Islet precursor cell (in vitro differentiated cells): ENCODE data around the gene EXOC7.

Experiments used
- DNase-seq: peaks from one replicate; pipeline ENCODE4 v3.0.0-alpha.2; 2018

The EXOC7 gene

GRCh38 chr17:76119409-76120371 lies 16.1 kb upstream of the EXOC7 start:
- no peak for DNase-seq

DNA sequence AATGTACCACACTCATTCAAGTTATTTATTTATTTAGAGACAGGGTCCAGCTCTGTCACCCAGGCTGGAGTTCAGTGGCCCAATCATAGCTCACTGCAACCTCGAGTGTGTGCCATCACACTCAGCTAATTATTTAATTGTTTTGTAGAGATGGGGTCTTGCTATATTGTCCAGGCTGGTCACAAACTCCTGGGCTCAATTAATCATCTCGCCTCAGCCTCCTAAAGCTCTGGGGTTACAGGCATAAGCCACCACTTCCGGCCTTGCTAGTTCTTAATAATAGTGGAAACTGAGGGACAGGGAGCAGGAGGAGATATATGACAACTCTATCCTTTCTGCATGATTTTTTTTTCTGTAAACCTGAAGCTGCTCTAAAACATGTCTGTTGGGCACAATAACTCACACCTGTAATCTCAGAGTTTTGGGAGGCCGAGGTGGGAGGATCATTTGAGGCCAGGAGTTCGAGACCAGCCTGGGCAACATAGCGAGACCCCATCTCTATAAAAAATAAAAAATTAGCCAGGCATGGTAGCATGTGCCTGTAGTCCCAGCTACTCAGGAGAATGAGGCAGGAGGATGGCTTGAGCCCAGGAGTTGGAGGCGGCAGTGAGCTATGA lies 11.7 kb upstream of the EXOC7 start:
- no peak for DNase-seq

GRCh38 chr17:76111956-76112355 lies 8.4 kb upstream of the EXOC7 start:
- no peak for DNase-seq

DNA sequence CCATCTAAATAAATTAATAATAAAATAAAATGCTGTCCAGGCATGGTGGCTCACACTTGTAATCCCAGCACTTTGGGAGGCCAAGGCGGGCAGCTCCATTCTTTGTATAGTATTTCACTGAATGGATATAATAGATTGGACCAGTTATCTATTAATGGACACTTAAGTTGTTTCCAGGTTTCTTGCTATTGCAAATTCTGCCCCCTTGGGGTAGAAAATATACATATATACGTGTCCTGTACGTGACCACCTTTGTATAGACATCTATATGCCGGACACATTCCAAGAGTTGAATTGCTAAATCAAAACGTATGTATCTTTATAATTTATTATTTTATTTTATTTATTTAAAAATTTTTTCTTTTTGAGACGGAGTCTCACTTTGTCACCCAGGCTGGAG lies 3.9 kb upstream of the EXOC7 start:
- DNase-seq: no peak

GRCh38 chr17:76106703-76107102 lies 3.1 kb upstream of the EXOC7 start:
- no peak for DNase-seq

GRCh38 chr17:76104896-76105231 lies 1.3 kb upstream of the EXOC7 start:
- no peak for DNase-seq

DNA sequence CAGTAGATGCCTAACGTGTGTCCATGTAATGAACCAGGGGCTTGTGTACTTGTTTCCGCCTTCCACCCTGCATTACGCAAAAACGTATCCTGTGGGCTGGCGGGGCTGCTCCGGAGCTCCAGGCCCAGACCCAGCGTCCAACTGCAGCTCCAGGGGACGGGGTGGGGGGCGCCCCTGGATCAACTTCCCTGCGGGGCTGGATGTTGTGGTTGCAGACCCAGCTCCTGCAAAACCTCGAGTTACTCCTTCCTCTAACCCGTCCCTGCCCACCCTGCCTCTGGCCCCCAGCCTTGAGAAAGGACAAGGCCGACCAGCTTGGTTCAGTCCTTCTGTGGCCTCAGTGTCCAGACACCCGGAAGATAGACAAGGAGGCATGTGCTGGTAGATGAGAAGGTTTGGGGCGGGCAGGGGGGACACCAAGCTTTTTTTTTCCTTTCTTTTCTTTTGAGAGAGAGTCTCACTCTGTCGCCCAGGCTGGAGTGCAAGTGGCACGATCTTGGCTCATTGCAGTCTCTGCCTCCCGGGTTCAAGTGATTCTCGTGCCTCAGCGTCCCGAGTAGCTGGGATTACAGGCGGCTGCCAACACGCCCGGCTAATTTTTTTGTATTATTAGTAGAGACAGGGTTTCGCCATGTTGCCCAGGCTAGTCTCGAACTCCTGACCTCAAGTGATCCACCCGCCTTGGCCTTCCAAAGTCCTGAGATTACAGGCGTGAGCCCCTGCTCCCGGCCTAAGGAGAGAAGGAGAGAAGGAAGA lies 731 bp upstream of the EXOC7 start:
- DNase-seq: no peak

DNA sequence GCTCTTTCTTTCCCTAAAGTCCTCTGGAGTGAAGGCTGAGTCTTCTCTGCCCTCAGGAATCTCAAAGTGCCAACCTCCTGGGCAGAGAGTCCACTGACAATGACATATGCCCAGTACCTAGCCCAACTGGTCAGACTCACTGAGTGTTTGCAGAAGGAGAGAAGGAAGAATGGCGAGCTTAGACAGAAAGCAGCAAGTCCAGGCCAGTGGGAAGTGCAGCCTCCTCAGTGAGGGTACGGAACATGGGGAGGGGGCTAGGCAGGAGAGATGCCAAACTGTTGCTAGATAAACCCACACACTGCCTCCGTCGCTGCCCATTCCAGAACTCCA lies 678 bp downstream of the EXOC7 start:
- DNase-seq: no peak

DNA sequence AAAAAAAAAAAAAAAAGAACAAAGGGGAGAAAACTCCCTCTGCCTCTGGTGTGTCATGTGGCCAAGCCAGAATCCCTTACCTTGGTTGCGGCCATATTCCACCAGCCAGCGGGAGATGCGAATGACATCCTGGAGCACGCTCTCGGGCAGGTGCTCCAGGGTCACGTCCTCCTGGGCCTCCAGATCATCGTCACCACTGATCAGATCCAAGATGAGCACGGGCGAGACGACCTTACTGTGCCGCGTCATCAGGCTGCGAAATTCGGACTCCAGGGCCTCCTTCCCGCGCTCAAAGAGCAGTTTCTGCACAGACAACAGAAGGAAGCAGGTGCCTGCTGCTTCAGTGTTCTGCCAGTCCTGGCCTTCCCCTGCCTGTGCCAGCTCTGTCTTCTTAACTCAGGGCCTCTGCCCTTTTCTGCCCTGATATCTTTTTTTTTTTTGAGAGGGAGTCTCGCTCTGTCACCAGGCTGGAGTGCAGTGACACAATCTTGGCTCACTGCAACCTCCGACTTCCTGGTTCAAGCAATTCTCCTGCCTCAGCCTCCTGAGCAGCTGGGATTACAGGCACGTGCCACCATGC lies 5.8 kb downstream of the EXOC7 start:
- no peak for DNase-seq

DNA sequence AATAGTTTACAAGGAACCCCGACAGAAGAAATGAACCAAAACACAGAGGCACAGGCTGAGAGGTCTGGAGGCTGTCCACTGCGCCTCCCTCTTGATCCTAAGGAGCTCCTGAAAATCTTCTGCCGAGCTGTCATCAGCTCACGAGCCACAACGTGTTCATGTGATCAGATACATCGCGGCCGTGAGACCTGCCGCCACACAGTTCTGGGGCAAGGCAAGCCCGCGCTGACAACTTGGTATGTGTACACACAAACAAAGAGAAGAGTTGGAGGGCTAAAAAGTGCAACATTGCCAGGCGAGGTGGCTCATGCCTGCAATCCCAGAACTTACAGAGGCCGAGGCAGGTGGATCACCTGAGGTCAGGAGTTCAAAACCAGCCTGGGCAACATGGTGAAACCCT lies 7.6 kb downstream of the EXOC7 start:
- no peak for DNase-seq

DNA sequence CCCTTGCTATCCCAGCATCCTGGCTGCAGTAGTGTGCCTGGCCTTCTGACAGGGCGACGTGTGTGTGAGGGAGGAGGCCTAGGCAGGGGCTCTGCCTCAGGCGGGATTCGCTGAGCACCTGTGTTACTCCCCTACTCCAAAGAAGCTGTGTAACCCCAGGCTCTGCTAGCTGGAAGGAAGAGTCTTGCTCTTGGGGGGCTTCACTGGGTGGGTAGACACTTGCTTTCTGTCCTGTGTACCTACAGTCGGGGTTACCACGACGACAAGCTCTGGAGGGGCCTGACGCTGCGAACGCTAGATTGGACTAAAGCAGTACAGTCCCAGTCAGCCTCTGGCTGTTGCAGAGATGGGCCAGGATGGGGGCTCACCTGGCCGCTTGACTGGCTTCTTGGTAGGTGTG lies 9.5 kb downstream of the EXOC7 start:
- no peak for DNase-seq

- DNase-seq: no peak
Measured at GRCh38 chr17:76092526-76093413, 10.8 kb downstream of the EXOC7 start.

DNA sequence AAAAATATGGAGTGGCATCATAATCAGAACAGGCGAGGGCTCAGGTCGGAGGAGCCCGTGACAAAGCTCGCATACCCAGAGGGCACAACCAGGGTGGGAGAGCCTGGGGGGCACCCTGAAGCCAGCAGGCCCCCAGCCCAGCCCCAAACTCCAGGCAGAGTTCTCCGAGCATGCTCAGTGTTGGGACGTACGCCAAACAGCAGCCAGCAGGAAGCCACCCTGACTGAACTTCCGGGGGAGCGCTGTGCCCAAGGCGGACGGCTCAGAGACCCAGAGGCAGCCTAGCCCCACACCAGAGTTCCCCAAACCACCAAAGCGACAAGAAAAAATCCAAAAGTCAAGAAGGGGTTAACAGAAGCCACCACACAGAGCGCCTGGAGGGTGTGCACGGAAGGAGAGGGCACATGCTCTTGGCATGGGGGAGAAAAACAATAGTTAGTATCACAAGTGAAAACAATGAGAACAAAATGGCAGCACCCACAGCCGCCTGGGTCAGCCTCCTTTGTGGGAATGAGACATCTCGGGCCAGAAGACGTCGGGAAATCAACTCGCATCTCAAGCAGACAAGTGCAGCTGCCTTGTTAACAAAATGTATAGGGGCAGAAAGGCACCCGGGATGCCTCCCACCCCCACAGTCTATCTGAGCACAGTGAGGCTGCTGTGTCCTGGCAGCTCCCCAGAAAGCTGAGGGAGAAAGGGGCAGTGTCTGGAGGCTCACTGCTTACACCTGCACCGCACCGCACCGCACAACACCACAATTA lies 11.9 kb downstream of the EXOC7 start:
- DNase-seq: no peak

- no peak for DNase-seq
Measured at GRCh38 chr17:76090517-76091129, 13.0 kb downstream of the EXOC7 start.

GRCh38 chr17:76089680-76090516 lies 13.7 kb downstream of the EXOC7 start:
- no peak for DNase-seq

GRCh38 chr17:76088868-76089576 lies 14.6 kb downstream of the EXOC7 start:
- DNase-seq: no peak

GRCh38 chr17:76088041-76088867 lies 15.3 kb downstream of the EXOC7 start:
- DNase-seq: peak; percentile 65

- DNase-seq: no peak
Measured at GRCh38 chr17:76087531-76087930, 16.1 kb downstream of the EXOC7 start.

DNA sequence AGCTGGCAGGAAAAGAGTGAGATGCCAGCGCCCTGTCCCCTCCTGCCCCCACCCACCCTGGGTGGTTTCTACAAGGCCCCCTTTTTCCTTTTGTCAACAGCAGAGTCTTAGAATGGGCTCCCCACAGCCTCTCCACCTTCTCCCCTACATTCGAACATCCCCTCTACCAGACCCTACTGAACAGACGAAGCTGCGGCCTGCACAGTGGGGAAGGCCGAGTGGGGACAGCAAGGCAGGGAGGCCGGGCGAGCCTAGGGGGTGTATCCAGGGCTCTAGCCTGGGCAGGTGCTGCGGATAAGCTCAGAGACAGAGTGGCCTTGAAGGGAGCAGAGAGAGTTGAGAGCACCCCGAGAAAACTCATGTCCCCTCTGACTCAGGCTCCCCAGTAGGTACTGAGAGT lies 17.2 kb downstream of the EXOC7 start:
- DNase-seq: no peak
